RCC 7860 (cell line): ENCODE measurements around the gene ZNF124.
A peak's percentile ranks its signal among the peaks of the same experiment; 100 is the strongest.

Experiments
- DNase-seq: peaks from one replicate; pipeline ENCODE4 v3.0.0-alpha.2; 2015; ENCODE audit warnings: low spot score
- FAIRE-seq: peaks from 2 replicates; lab custom pipeline; 2012; peaks lifted over from hg19 to GRCh38; lab: Jason Lieb, UNC

Gene ZNF124

GRCh38 chr1:247114351-247115140, 57.3 kb downstream of the ZNF124 start:
- no peak for FAIRE-seq
- DNase-seq: no peak

DNA sequence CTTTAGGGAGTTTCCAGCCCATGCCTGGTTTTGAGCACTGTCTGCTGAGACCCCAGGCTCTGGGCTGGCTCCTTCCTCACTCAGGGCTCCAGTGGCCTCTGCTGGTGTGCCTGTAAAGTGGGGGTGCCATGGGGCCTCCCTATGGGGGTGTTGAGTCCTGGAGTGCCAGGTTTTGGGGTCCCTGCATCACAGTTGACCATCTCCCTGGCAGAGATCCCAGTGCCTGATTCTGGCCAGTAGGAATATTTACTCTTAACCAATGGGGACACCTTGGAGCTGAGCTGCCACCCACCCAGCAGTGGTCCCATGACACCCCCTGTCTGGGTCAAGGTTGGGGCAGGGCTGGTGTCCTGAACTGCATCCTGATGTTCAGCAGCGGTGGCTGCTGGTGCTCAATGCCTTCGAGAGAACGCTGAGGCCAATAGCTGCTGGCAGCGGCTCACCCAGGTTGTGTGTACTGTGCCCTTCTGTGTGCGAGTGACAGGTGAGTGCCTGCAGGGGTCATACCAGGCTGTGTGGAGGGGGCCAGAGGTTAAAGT, 58.0 kb downstream of the ZNF124 start:
- DNase-seq: no peak
- FAIRE-seq: no peak

DNA sequence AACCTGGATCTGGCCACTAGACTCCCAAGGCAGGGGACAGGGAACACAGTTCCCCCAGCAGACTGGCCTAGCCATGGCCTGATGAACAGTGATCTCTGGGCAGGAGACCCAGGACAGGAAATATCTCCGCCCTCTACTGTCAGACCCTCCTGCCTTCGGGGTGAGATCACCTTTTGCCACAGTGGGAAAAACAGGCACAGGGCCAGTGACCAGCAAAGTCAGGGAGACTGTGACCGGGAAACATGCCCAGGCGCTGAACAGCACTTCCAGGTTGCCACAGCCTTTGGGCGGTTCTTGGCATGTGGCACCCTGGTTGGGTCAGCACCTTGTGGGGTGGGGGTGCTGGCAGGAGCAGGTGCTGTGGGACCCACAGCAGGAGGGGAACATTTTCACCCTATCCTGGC, 58.7 kb downstream of the ZNF124 start:
- DNase-seq (peak; percentile 82), FAIRE-seq (peak; percentile 91)

GRCh38 chr1:247112479-247112781, 59.4 kb downstream of the ZNF124 start:
- DNase-seq (no peak), FAIRE-seq (no peak)

GRCh38 chr1:247111700-247112478, 59.9 kb downstream of the ZNF124 start:
- FAIRE-seq: no peak
- DNase-seq: peak; percentile 14

- no peak for FAIRE-seq
- no peak for DNase-seq
These were observed 60.5 kb downstream of the ZNF124 start for GRCh38 chr1:247111259-247111699.

GRCh38 chr1:247110627-247111258, 61.1 kb downstream of the ZNF124 start:
- FAIRE-seq: no peak
- DNase-seq: no peak

DNA sequence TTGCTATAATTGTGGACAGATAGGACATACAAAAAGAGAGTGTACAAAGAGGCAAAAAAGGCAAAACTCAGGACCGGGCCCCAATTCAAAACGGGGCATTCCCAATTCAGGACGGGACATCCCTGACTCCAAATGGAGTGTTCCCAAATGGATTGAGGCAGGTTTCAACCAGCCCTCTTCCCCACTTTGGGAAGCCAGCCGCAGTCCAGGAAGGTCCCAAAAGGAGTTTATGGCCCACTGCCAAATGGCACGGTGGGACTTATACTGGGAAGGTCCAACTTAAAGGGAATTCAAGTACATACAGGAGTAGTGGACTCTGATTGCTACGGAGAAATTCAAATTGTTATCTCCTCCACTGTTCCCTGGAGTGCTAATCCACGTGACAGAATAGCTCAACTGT, 64.1 kb downstream of the ZNF124 start:
- FAIRE-seq (no peak), DNase-seq (no peak)

GRCh38 chr1:247105966-247106365, 65.9 kb downstream of the ZNF124 start:
- FAIRE-seq (no peak), DNase-seq (no peak)
